HCT116 (cell line): ENCODE data around the gene PSTPIP1. TPM values are rescaled to one million over a fixed set of nuclear protein-coding genes. Genes with fewer than 3 reads are reported as not detected.

Source experiments
- ATAC-seq: fragments of 200-7000 bp; cut with Tn5 transposase; 2 replicates; pipeline ENCODE4 v1.9.1; 2020; ENCODE audit warnings: mild to moderate bottlenecking, moderate library complexity
- BruUV-seq: library from RNA; stranded (reverse); fragments of 400-500 nt; replicated peaks from 2 replicates; lab custom pipeline; 2021; lab: Mats Ljungman, UMichigan
- CTCF ChIA-PET: fragments of 300-600 bp; sonication (Branson Sonifier 250); formaldehyde crosslinking; loops from one replicate; lab custom pipeline; 2021; ENCODE audit warnings: antibody characterized with exemption; lab: Charles Lee
- POLR2A ChIA-PET: fragments of 300-600, 350-600 bp; sonication (Branson Sonifier 250); formaldehyde crosslinking; loops from one replicate; lab custom pipeline; 2021; ENCODE audit warnings: antibody characterized with exemption; lab: Charles Lee
- RAD21 ChIA-PET, 2 experiments: fragments of 300-600 bp; sonication (Branson Sonifier 250); formaldehyde crosslinking; loops; one replicate each; lab custom pipeline; 2023; ENCODE audit warnings: low total read pairs in 2 of 2; ENCODE audit not compliant: uncharacterized antibody in 2 of 2, unreplicated experiment in 2 of 2, low non-redundant PET in 1 of 2; lab: Charles Lee
- DNase-seq: peaks from one replicate; pipeline ENCODE4 v3.0.0-alpha.2; 2010; ENCODE audit warnings: low read depth, low spot score
- H2AFZ ChIP-seq: fragments of 200-600 bp; shearing (Covaris generic), sonication (generic); 2 replicates; pipeline ENCODE4 v1.6.1; 2017; ENCODE audit warnings: low read depth, mixed run types, mixed read lengths, antibody characterized with exemption, low read length; ENCODE audit not compliant: poor library complexity, severe bottlenecking
- H3K27ac ChIP-seq: 2 replicates; pipeline ENCODE4 v1.5.1; 2012; ENCODE audit warnings: low read depth, low read length
- H3K27me3 ChIP-seq: fragments of 200-600 bp; sonication (generic); 2 replicates; pipeline ENCODE4 v1.6.1; 2016; ENCODE audit warnings: mixed run types, low read length, mixed read lengths; ENCODE audit not compliant: insufficient read depth
- H3K36me3 ChIP-seq, 2 experiments: fragments of 200-500 bp in 1 of 2; fragments of 200-600 bp in 1 of 2; sonication (Bioruptor generic) in 1 of 2; sonication (generic) in 1 of 2; 2 replicates each; pipeline versions ENCODE4 v1.5.1 to v1.6.1; 2014 to 2016; ENCODE audit warnings: low read length in 2 of 2, inconsistent platforms in 1 of 2, mixed read lengths in 1 of 2, mixed run types in 1 of 2; ENCODE audit not compliant: insufficient read depth in 2 of 2, control insufficient read depth in 1 of 2
- H3K4me1 ChIP-seq, 2 experiments: fragments of 200-600 bp in 1 of 2; sonication (generic) in 1 of 2; 2 replicates each; pipeline versions ENCODE4 v1.5.1 to v1.6.1; 2012 to 2017; ENCODE audit warnings: low read length in 2 of 2, inconsistent platforms in 1 of 2, mild to moderate bottlenecking in 1 of 2, mixed read lengths in 1 of 2, mixed run types in 1 of 2, moderate library complexity in 1 of 2; ENCODE audit not compliant: insufficient read depth in 2 of 2, control insufficient read depth in 1 of 2
- H3K4me2 ChIP-seq: fragments of 200-600 bp; sonication (generic); 2 replicates; pipeline ENCODE4 v1.6.1; 2017; ENCODE audit warnings: mixed run types, low read length, mixed read lengths
- H3K4me3 ChIP-seq, 2 experiments: fragments of 200-600 bp in 1 of 2; sonication (generic) in 1 of 2; replicated peaks in 1 of 2; 2 replicates each; pipeline ENCODE4 v1.5.1; 2011 to 2016; ENCODE audit warnings: low read length in 2 of 2, control low read depth in 1 of 2, low read depth in 1 of 2, mild to moderate bottlenecking in 1 of 2, mixed read lengths in 1 of 2, mixed run types in 1 of 2
- H3K79me2 ChIP-seq: fragments of 200-600 bp; sonication (generic); 2 replicates; pipeline ENCODE4 v1.6.1; 2017; ENCODE audit warnings: mild to moderate bottlenecking, mixed run types, low read length, moderate library complexity, mixed read lengths; ENCODE audit not compliant: insufficient read depth
- H3K9ac ChIP-seq: fragments of 200-600 bp; sonication (generic); 2 replicates; pipeline ENCODE4 v1.6.1; 2016; ENCODE audit warnings: low read length, mixed read lengths
- H3K9me2 ChIP-seq: fragments of 200-600 bp; sonication (generic), shearing (Covaris generic); 2 replicates; pipeline ENCODE4 v1.6.1; 2017; ENCODE audit warnings: mixed run types, mild to moderate bottlenecking, moderate library complexity; ENCODE audit not compliant: insufficient read depth
- H3K9me3 ChIP-seq, 2 experiments: fragments of 200-500 bp in 1 of 2; fragments of 200-600 bp in 1 of 2; sonication (Bioruptor generic) in 1 of 2; sonication (generic) in 1 of 2; 2 replicates each; pipeline ENCODE4 v1.6.1; 2014 to 2017; ENCODE audit warnings: low read length in 2 of 2, mixed read lengths in 2 of 2, inconsistent platforms in 1 of 2, low read depth in 1 of 2, mild to moderate bottlenecking in 1 of 2, mixed run types in 1 of 2, moderate library complexity in 1 of 2; ENCODE audit not compliant: control insufficient read depth in 1 of 2, insufficient read depth in 1 of 2
- H4K20me1 ChIP-seq: fragments of 200-600 bp; sonication (generic), shearing (Covaris generic); 2 replicates; pipeline ENCODE4 v1.6.1; 2017; ENCODE audit warnings: mixed run types, mild to moderate bottlenecking, moderate library complexity; ENCODE audit not compliant: insufficient read depth
- CBX3 ChIP-seq: IDR thresholded peaks from 2 replicates; pipeline ENCODE4 v1.6.1; 2012; ENCODE audit warnings: low read depth
- CEBPB ChIP-seq: IDR thresholded peaks from 2 replicates; pipeline ENCODE4 v1.6.1; 2012; ENCODE audit warnings: low read depth
- CTCF ChIP-seq, 3 experiments: fragments of 200-600 bp in 1 of 3; sonication (generic) in 1 of 3; IDR thresholded peaks in 2 of 3; conservative IDR thresholded peaks in 1 of 3; 2 replicates each; pipeline ENCODE4 v1.5.1; 2012 to 2017; ENCODE audit warnings: low read depth in 2 of 3, low read length in 2 of 3, antibody characterized with exemption in 1 of 3, borderline replicate concordance in 1 of 3, control low read depth in 1 of 3, mild to moderate bottlenecking in 1 of 3, mixed read lengths in 1 of 3, mixed run types in 1 of 3, moderate library complexity in 1 of 3; ENCODE audit not compliant: insufficient read depth in 1 of 3
- EGR1 ChIP-seq: IDR thresholded peaks from 2 replicates; pipeline ENCODE4 v1.6.1; 2012; ENCODE audit warnings: low read depth
- EZH2 ChIP-seq: fragments of 200-600 bp; sonication (generic); IDR thresholded peaks from 2 replicates; pipeline ENCODE4 v1.6.1; 2017; ENCODE audit warnings: antibody characterized with exemption, mixed run types
- EZH2phosphoT487 ChIP-seq: fragments of 200-600 bp; IDR thresholded peaks from 2 replicates; pipeline ENCODE4 v1.6.1; 2018; ENCODE audit warnings: antibody characterized with exemption, borderline replicate concordance
- FOSL1 ChIP-seq: IDR thresholded peaks from 2 replicates; pipeline ENCODE4 v1.6.1; 2012; ENCODE audit warnings: low read depth
- MAX ChIP-seq: IDR thresholded peaks from 2 replicates; pipeline ENCODE4 v1.6.1; 2012
- POLR2A ChIP-seq: IDR thresholded peaks from 2 replicates; pipeline ENCODE4 v1.7.0; 2011; ENCODE audit warnings: borderline replicate concordance; ENCODE audit not compliant: insufficient read depth, insufficient read length; ENCODE audit errors: extremely low read depth
- POLR2AphosphoS5 ChIP-seq: IDR thresholded peaks from 2 replicates; pipeline ENCODE4 v1.6.1; 2011; ENCODE audit warnings: mild to moderate bottlenecking, low read depth, low read length, moderate library complexity
- REST ChIP-seq: IDR thresholded peaks from 2 replicates; pipeline ENCODE4 v1.6.1; 2012; ENCODE audit warnings: low read depth
- SIN3A ChIP-seq: IDR thresholded peaks from 2 replicates; pipeline ENCODE4 v1.6.1; 2012; ENCODE audit warnings: low read depth
- SP1 ChIP-seq: IDR thresholded peaks from 2 replicates; pipeline ENCODE4 v1.6.1; 2012; ENCODE audit warnings: low read depth
- SRF ChIP-seq: IDR thresholded peaks from 2 replicates; pipeline ENCODE4 v1.6.1; 2012; ENCODE audit warnings: low read depth
- TCF7L2 ChIP-seq: IDR thresholded peaks from 2 replicates; pipeline ENCODE4 v1.7.0; 2011; ENCODE audit warnings: borderline replicate concordance, inconsistent platforms; ENCODE audit not compliant: insufficient read depth, insufficient read length; ENCODE audit errors: extremely low read depth
- YY1 ChIP-seq: IDR thresholded peaks from 2 replicates; pipeline ENCODE4 v1.6.1; 2011; ENCODE audit warnings: low read length, low read depth, moderate library complexity, mild to moderate bottlenecking; ENCODE audit not compliant: insufficient replicate concordance; ENCODE audit errors: extremely low read depth
- ZBTB33 ChIP-seq: IDR thresholded peaks from 2 replicates; pipeline ENCODE4 v1.6.1; 2011; ENCODE audit warnings: mild to moderate bottlenecking, low read length, moderate library complexity; ENCODE audit not compliant: insufficient replicate concordance; ENCODE audit errors: extremely low read depth
- ZFX ChIP-seq: fragments of 450-650 bp; IDR thresholded peaks from 2 replicates; pipeline ENCODE4 v1.6.1; 2017
- intact Hi-C: fragments of 100-400 bp; cut with micrococcal nuclease; formaldehyde crosslinking; loops from 2 replicates; pipeline ENCODE4 v1.10.0; 2022
- total RNA-seq: library from RNA; stranded (reverse); gene quantifications from one replicate; pipeline ENCODE4 v1.2.1, GENCODE V29; 2021; ENCODE audit not compliant: unreplicated experiment

The PSTPIP1 gene
- total RNA-seq, 1 experiment from 2014 or later: 0.79 TPM

- H3K9me2 ChIP-seq: no peaks in the 10 kb centered on the region
- H3K27me3 ChIP-seq: no peaks in the 10 kb centered on the region
- H3K27ac ChIP-seq: no peak overlapping the region
- BruUV-seq: no TSS peak
- H2AFZ ChIP-seq: no peak overlapping the region
- no peak overlapping the region for H3K4me3 ChIP-seq
- H4K20me1 ChIP-seq: no peaks in the 10 kb centered on the region
- no peak for TF ChIP-seq ZBTB33
- TF ChIP-seq EGR1: no peak
- no peak for TF ChIP-seq EZH2phosphoT487
- no peak for TF ChIP-seq SRF
- TF ChIP-seq YY1: no peak
- no peak for TF ChIP-seq MAX
- TF ChIP-seq CEBPB: no peak
- TF ChIP-seq POLR2A: no peak
- no peak for TF ChIP-seq POLR2AphosphoS5
- no peak for TF ChIP-seq REST
- TF ChIP-seq SIN3A: no peak
- TF ChIP-seq SP1: no peak
- TF ChIP-seq FOSL1: no peak
- TF ChIP-seq TCF7L2: no peak
- TF ChIP-seq ZFX: no peak
- TF ChIP-seq CTCF (IDR thresholded peaks at IDR 0.05 in 2 of 3, conservative IDR thresholded peaks at IDR 0.05 in 1 of 3; ENCODE audit: borderline replicate concordance in 1 of 3, insufficient read depth in 1 of 3, low read depth in 2 of 3, low read length in 2 of 3): no peak
- TF ChIP-seq CBX3: no peak
- no peak for TF ChIP-seq EZH2
- TF ChIP-seq, all 23 proteins: peak for 0
- DNase-seq: no peak
- H3K36me3 ChIP-seq: no peaks in the 10 kb centered on the region
- CTCF ChIA-PET: interaction anchor here (1.2 kb wide), 1 partner anchor 9 kb away, joined by 3 read pairs; no protein-coding TSS in a partner anchor
- POLR2A ChIA-PET: no interaction called here
- RAD21 ChIA-PET: interaction anchor here in 1 of 2 experiments (0.6 kb wide), 1 partner anchor 9 kb away, joined by 5 read pairs; no protein-coding TSS in a partner anchor
- H3K4me1 ChIP-seq: peaks cover 8 to 15% of the 10 kb centered on the region in 2 experiments
- no peaks in the 10 kb centered on the region for H3K9me3 ChIP-seq
- ATAC-seq: no peak
- no peaks in the 10 kb centered on the region for H3K79me2 ChIP-seq
- H3K4me2 ChIP-seq: no peak overlapping the region
- H3K9ac ChIP-seq: no peak overlapping the region
- intact Hi-C loops: no loop called here
Observed at GRCh38 chr15:77015646-77016320, 20.9 kb downstream of the PSTPIP1 start.
